Liver (tissue), 3 donors: ENCODE measurements around the gene TIMM13.

Experiments used
- CTCF ChIP-seq: fragments of 150-350 bp; IDR thresholded peaks from 2 replicates; pipeline ENCODE4 v1.5.1; 2017; ENCODE audit warnings: improper control_type of control experiment, low read depth, low read length; ENCODE audit not compliant: missing input control
- GABPA ChIP-seq, 2 donors: IDR thresholded peaks in 1 of 2; conservative IDR thresholded peaks in 1 of 2; 2 replicates each; pipeline ENCODE4 v1.6.1; 2016; ENCODE audit warnings: antibody characterized with exemption in 2 of 2, mild to moderate bottlenecking in 1 of 2, moderate library complexity in 1 of 2
- JUND ChIP-seq, 2 donors: IDR thresholded peaks; 2 replicates each; pipeline ENCODE4 v1.6.1; 2016; ENCODE audit warnings: antibody characterized with exemption in 2 of 2
- MAX ChIP-seq: IDR thresholded peaks from 2 replicates; pipeline ENCODE4 v1.6.1; 2016; ENCODE audit warnings: antibody characterized with exemption
- ZBTB33 ChIP-seq: IDR thresholded peaks from 2 replicates; pipeline ENCODE4 v1.6.1; 2016; ENCODE audit warnings: antibody characterized with exemption
- donor health status: healthy.
- donor health status: healthy.

GRCh38 chr19:2443785-2444182 lies 16.4 kb upstream of the TIMM13 start:
- TF ChIP-seq ZBTB33, result no peak
- no peak for TF ChIP-seq CTCF
- TF ChIP-seq MAX, result no peak
- no peak for TF ChIP-seq GABPA (IDR thresholded peaks at IDR 0.05 in 1 of 2, conservative IDR thresholded peaks at IDR 0.05 in 1 of 2)
- no peak for TF ChIP-seq JUND (IDR thresholded peaks at IDR 0.05)
